KMS-11 (cell line): ENCODE data around the gene SLC39A8.
"Not testable (repeated sequence)": the region's sequence is repeated elsewhere in the genome, so short reads cannot be mapped to it uniquely, and the experiment has no call there.

Experiments used
- H2AFZ ChIP-seq: fragments of 200-600 bp; sonication (generic); 2 replicates; pipeline ENCODE4 v1.6.1; 2016; ENCODE audit warnings: antibody characterized with exemption, mixed run types, low read depth
- H3K27ac ChIP-seq: fragments of 200-600 bp; sonication (generic); 2 replicates; pipeline ENCODE4 v1.6.1; 2016; ENCODE audit warnings: mild to moderate bottlenecking, mixed run types
- H3K27me3 ChIP-seq: fragments of 200-600 bp; sonication (generic); 2 replicates; pipeline ENCODE4 v1.6.1; 2017; ENCODE audit warnings: mild to moderate bottlenecking, low read depth, mixed run types, moderate library complexity; ENCODE audit not compliant: insufficient read depth
- H3K36me3 ChIP-seq: fragments of 200-600 bp; sonication (generic); 2 replicates; pipeline ENCODE4 v1.6.1; 2017; ENCODE audit warnings: mild to moderate bottlenecking, mixed run types; ENCODE audit not compliant: insufficient read depth
- H3K4me1 ChIP-seq: fragments of 200-600 bp; sonication (generic); 2 replicates; pipeline ENCODE4 v1.6.1; 2016; ENCODE audit warnings: mild to moderate bottlenecking, low read depth, mixed run types; ENCODE audit not compliant: poor library complexity, severe bottlenecking
- H3K4me2 ChIP-seq: fragments of 200-600 bp; sonication (generic); 2 replicates; pipeline ENCODE4 v1.7.0; 2016; ENCODE audit warnings: mild to moderate bottlenecking, mixed run types
- H3K4me3 ChIP-seq: fragments of 200-600 bp; sonication (generic); IDR thresholded peaks from 2 replicates; pipeline ENCODE4 v1.6.1; 2017; ENCODE audit warnings: low read depth, low read length, mixed read lengths; ENCODE audit not compliant: insufficient read depth
- H3K79me2 ChIP-seq: fragments of 200-600 bp; sonication (generic); 2 replicates; pipeline ENCODE4 v1.6.1; 2016; ENCODE audit warnings: low read depth, mixed run types; ENCODE audit not compliant: insufficient read depth
- H3K9ac ChIP-seq: fragments of 200-600 bp; sonication (generic); 2 replicates; pipeline ENCODE4 v1.6.1; 2016; ENCODE audit warnings: mild to moderate bottlenecking, mixed run types
- H4K20me1 ChIP-seq: fragments of 200-600 bp; sonication (generic); 2 replicates; pipeline ENCODE4 v1.6.1; 2016; ENCODE audit warnings: mild to moderate bottlenecking, mixed run types; ENCODE audit not compliant: insufficient read depth
- TF ChIP-seq, protein P1 (sequence below): fragments of 200-600 bp; sonication (generic); conservative IDR thresholded peaks from 2 replicates; pipeline ENCODE4 v1.6.1; 2017; ENCODE audit warnings: low read depth, mild to moderate bottlenecking, antibody characterized with exemption, low read length, moderate library complexity, mixed read lengths

The SLC39A8 gene

DNA sequence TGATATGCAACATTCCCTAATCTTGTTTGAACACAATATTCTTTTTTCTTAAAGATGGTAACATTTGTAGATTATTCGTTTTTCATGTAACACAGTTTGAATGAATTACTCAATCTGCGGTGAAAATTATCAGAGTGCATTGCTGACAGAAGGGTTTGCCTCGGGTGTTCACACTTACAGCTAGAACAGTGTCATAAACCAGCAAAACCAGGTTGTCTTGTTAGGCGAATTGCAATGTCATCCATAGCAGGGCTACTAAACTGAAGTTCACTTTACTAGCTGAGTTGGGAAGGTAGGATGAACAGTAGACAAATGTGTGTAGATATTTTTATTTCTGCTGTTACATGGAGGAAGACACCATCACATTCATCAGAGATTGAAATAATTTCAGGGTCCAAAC is 98.9 kb downstream of the SLC39A8 start:
- H3K36me3 ChIP-seq = no peaks in the 10 kb centered on the region
- no peak overlapping the region for H3K4me3 ChIP-seq
- H3K27me3 ChIP-seq = no peaks in the 10 kb centered on the region
- H3K4me1 ChIP-seq = no peaks in the 10 kb centered on the region
- no peaks in the 10 kb centered on the region for H3K79me2 ChIP-seq
- H3K4me2 ChIP-seq = no peak overlapping the region
- no peak overlapping the region for H3K27ac ChIP-seq
- TF ChIP-seq, protein P1, sequence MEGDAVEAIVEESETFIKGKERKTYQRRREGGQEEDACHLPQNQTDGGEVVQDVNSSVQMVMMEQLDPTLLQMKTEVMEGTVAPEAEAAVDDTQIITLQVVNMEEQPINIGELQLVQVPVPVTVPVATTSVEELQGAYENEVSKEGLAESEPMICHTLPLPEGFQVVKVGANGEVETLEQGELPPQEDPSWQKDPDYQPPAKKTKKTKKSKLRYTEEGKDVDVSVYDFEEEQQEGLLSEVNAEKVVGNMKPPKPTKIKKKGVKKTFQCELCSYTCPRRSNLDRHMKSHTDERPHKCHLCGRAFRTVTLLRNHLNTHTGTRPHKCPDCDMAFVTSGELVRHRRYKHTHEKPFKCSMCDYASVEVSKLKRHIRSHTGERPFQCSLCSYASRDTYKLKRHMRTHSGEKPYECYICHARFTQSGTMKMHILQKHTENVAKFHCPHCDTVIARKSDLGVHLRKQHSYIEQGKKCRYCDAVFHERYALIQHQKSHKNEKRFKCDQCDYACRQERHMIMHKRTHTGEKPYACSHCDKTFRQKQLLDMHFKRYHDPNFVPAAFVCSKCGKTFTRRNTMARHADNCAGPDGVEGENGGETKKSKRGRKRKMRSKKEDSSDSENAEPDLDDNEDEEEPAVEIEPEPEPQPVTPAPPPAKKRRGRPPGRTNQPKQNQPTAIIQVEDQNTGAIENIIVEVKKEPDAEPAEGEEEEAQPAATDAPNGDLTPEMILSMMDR = no peak
- H2AFZ ChIP-seq = no peak overlapping the region
- H4K20me1 ChIP-seq = no peaks in the 10 kb centered on the region
- no peak overlapping the region for H3K9ac ChIP-seq

DNA sequence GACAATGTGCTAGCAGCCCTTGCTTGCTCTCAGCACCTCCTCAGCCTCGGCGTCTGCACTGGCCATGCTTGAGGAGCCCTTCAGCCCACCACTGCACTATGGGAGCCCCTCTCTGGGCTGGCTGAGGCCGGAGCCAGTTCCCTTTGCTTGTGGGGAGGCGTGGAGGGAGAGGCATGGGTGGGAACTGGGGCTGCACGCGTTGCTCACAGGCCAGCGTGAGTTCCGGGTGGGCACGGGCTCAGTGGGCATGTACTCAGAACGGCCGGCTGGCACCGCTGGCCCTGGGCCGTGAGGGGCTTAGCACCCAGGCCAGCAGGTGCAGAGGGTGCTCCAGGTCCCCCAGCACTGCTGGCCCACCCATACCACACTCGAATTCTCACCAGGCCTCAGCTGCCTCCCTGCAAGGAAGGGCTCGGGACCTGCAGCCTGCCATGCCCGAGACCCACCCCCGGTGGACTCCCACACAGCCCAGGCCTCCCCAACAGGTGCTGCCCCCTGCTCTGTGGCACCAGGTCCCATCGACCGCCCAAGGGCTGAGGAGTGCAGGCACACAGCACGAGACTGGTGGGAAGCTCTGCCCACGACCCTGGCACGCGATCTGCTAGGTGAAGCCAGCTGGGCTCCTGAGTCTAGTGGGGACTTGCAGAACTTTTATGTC is 100.3 kb downstream of the SLC39A8 start:
- Histone ChIP-seq H2AFZ (no peak overlapping the region), H4K20me1 (no peaks in the 10 kb centered on the region), H3K36me3 (no peaks in the 10 kb centered on the region), H3K27me3 (no peaks in the 10 kb centered on the region), H3K9ac (no peak overlapping the region), H3K4me2 (no peak overlapping the region), H3K27ac (no peak overlapping the region), H3K4me3 (no peak overlapping the region), H3K79me2 (no peaks in the 10 kb centered on the region), H3K4me1 (no peaks in the 10 kb centered on the region)
- TF ChIP-seq, protein P1 = no peak

DNA sequence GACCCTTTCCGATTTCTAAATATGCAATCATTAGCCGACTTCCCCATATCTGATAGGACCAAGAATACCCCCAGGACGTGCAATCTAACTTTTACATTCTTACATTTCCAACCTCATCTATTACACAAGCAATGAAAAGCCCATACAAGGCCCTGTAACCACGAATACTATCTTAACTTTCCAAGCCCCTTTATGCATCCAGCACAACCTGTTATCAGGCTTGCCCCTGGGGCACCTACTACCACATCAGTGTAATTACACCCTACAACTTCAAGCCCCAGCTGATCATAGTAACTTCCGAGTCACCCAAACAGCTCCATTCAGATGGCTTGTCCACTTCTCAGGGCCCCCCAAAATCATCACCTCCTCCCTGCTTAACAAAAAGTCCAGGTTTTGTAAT is 102.0 kb downstream of the SLC39A8 start:
- not testable (repeated sequence) for H3K27ac ChIP-seq, H3K9ac ChIP-seq, H3K4me2 ChIP-seq, H3K79me2 ChIP-seq, H3K4me1 ChIP-seq, H3K27me3 ChIP-seq, H3K4me3 ChIP-seq, H3K36me3 ChIP-seq, H4K20me1 ChIP-seq, H2AFZ ChIP-seq

DNA sequence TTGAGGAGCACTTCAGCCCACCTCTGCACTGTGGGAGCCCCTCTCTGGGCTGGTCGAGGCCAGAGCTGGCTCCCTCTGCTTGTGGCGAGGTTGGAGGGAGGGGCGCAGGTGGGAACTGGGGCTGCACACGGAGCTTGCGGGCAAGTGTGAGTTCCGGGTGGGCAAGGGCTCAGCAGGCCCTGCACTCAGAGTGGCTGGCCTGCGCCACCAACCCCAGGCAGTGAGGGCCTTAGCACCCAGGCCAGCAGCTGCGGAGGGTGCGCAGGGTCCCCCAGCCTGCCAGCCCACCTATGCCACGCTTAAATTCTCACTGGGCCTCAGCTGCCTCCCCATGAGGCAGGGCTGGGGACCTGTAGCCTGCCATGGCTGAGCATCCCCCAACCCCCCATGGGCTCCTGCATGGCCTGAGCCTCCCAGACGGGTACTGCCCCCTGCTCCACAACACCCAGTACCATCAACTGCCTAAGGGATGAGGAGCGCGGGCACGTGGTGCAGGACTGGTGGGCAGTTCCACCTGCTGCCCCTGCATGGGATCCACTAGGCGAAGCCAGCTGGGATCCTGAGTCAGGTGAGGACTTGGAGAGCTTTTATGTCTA is 110.9 kb downstream of the SLC39A8 start:
- Histone ChIP-seq H3K36me3 (no peaks in the 10 kb centered on the region), H3K4me1 (no peaks in the 10 kb centered on the region), H3K9ac (no peak overlapping the region), H2AFZ (no peak overlapping the region), H3K27me3 (no peaks in the 10 kb centered on the region), H3K79me2 (no peaks in the 10 kb centered on the region), H3K4me2 (no peak overlapping the region), H4K20me1 (no peaks in the 10 kb centered on the region), H3K4me3 (no peak overlapping the region), H3K27ac (no peak overlapping the region)
- TF ChIP-seq, protein P1 = no peak

DNA sequence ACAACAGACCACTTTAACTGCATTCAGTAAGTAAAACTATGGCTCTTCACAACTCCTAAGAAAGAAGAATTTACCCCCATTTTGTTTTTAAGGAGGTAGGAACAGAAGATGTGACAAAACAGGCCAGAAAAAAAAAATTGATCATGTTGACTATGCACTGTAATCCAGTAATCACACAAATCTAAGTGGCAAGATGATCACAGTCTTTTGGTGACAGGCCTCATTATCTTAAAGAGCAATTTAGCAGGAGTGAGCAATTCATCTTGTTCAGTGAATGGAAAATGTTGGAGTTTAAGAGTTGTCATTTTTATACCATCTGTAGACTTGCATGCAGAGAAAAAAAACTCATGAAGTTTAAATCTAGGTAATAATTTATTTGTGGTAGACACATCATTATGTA is 115.1 kb downstream of the SLC39A8 start:
- no peak overlapping the region for H3K27ac ChIP-seq
- no peaks in the 10 kb centered on the region for H3K4me1 ChIP-seq
- H3K9ac ChIP-seq = no peak overlapping the region

More for the DNA sequence above, 115.1 kb downstream of the SLC39A8 start:
- TF ChIP-seq, protein P1 = no peak
- Histone ChIP-seq H3K4me3 (no peak overlapping the region), H4K20me1 (no peaks in the 10 kb centered on the region), H3K79me2 (no peaks in the 10 kb centered on the region), H2AFZ (no peak overlapping the region), H3K4me2 (no peak overlapping the region), H3K27me3 (no peaks in the 10 kb centered on the region), H3K36me3 (no peaks in the 10 kb centered on the region)
